HepG2 (cell line): Measurements from ENCODE around the gene HELZ2. TPM values are rescaled to one million over a fixed set of nuclear protein-coding genes. Genes with fewer than 3 reads are reported as not detected.

Source experiments
- ATRX ChIP-seq: sonication (generic); formaldehyde crosslinking; IDR thresholded peaks from 2 replicates; pipeline ENCODE4 v1.4.0; 2020; ENCODE audit warnings: missing genetic modification reagents, borderline replicate concordance
- CBX5 ChIP-seq: sonication (generic); formaldehyde crosslinking; IDR thresholded peaks from 2 replicates; pipeline ENCODE4 v1.4.0; 2020; ENCODE audit warnings: missing genetic modification reagents, borderline replicate concordance
- CC2D1A ChIP-seq: sonication (generic); formaldehyde crosslinking; IDR thresholded peaks from 2 replicates; pipeline ENCODE4 v1.8.1; 2023; ENCODE audit warnings: mild to moderate bottlenecking, missing genetic modification reagents
- ELF1 ChIP-seq: sonication (generic); formaldehyde crosslinking; IDR thresholded peaks from 2 replicates; pipeline ENCODE4 v1.4.0; 2020; ENCODE audit warnings: missing genetic modification reagents
- GZF1 ChIP-seq: sonication (generic); formaldehyde crosslinking; IDR thresholded peaks from 2 replicates; pipeline ENCODE4 v1.5.1; 2020; ENCODE audit warnings: mild to moderate bottlenecking, missing genetic modification reagents
- MAFF ChIP-seq: IDR thresholded peaks from 2 replicates; pipeline ENCODE4 v1.6.1; 2011; ENCODE audit warnings: low read depth, low read length, improper control_type of control experiment
- MNT ChIP-seq: fragments of 450-650 bp; IDR thresholded peaks from 2 replicates; pipeline ENCODE4 v1.6.1; 2016
- NONO ChIP-seq, 2 experiments: fragments of 450-650 bp in 1 of 2; sonication (generic) in 1 of 2; formaldehyde crosslinking in 1 of 2; IDR thresholded peaks in 1 of 2; conservative IDR thresholded peaks in 1 of 2; 2 replicates each; pipeline versions ENCODE4 v1.6.1 to v1.8.0; 2017 to 2022; ENCODE audit warnings: mild to moderate bottlenecking in 1 of 2, missing genetic modification reagents in 1 of 2, moderate library complexity in 1 of 2
- PAX8 ChIP-seq: sonication (generic); formaldehyde crosslinking; IDR thresholded peaks from 2 replicates; pipeline ENCODE4 v1.8.0; 2022; ENCODE audit warnings: mild to moderate bottlenecking, missing genetic modification reagents, borderline replicate concordance
- PBX3 ChIP-seq: sonication (generic); formaldehyde crosslinking; IDR thresholded peaks from 2 replicates; pipeline ENCODE4 v1.8.1; 2023; ENCODE audit warnings: missing genetic modification reagents, inconsistent platforms, borderline replicate concordance
- POLR2AphosphoS2 ChIP-seq: IDR thresholded peaks from 2 replicates; pipeline ENCODE4 v1.6.1; 2011; ENCODE audit warnings: low read depth, low read length, improper control_type of control experiment
- RAD51 ChIP-seq: fragments of 450-650 bp; IDR thresholded peaks from 2 replicates; pipeline ENCODE4 v1.6.1; 2016; ENCODE audit warnings: borderline replicate concordance
- SMAD3 ChIP-seq: sonication (generic); formaldehyde crosslinking; IDR thresholded peaks from 2 replicates; pipeline ENCODE4 v1.4.0; 2020; ENCODE audit warnings: missing genetic modification reagents
- THAP11 ChIP-seq: IDR thresholded peaks from 2 replicates; pipeline ENCODE4 v1.6.1; 2016; ENCODE audit warnings: missing biosample characterization, missing genetic modification reagents
- ZNF281 ChIP-seq: sonication (generic); formaldehyde crosslinking; IDR thresholded peaks from 2 replicates; pipeline ENCODE4 v1.4.0; 2020; ENCODE audit warnings: missing genetic modification reagents, borderline replicate concordance
- ZNF619 ChIP-seq: sonication (generic); formaldehyde crosslinking; IDR thresholded peaks from 2 replicates; pipeline ENCODE4 v1.4.0; 2020; ENCODE audit warnings: mild to moderate bottlenecking, missing genetic modification reagents
- ZNF713 ChIP-seq: sonication (generic); formaldehyde crosslinking; IDR thresholded peaks from 2 replicates; pipeline ENCODE4 v1.4.0; 2020; ENCODE audit warnings: mild to moderate bottlenecking, missing genetic modification reagents
- ZSCAN21 ChIP-seq: sonication (generic); formaldehyde crosslinking; IDR thresholded peaks from 2 replicates; pipeline ENCODE4 v1.8.0; 2022; ENCODE audit warnings: mild to moderate bottlenecking, missing genetic modification reagents, moderate library complexity, borderline replicate concordance
- polyA plus RNA-seq, 8 experiments: library from polyadenylated mRNA; depleted of rRNA in 3 of 8; stranded (reverse) in 7 of 8; unstranded in 1 of 8; fragments of >200 nt; fragmentation: Illumina TruSeq in 4 of 8; extraction: Trizol in 4 of 8; gene quantifications; 2 replicates each; pipeline versions ENCODE4 v1.2.1 to v1.2.3, GENCODE V29; 2011 to 2016; ENCODE audit warnings: low read depth in 4 of 8, missing spikeins in 1 of 8, mixed read lengths in 1 of 8; ENCODE audit not compliant: insufficient read depth in 1 of 8
- total RNA-seq, 5 experiments: library from RNA; depleted of rRNA; stranded (reverse); fragments of >200 nt; fragmentation: Illumina TruSeq; extraction: Trizol; gene quantifications; 2 replicates each; pipeline ENCODE4 v1.2.3, GENCODE V29; 2016; ENCODE audit warnings: low read depth in 1 of 5
- TF ChIP-seq, protein P1 (sequence below): sonication (generic); formaldehyde crosslinking; IDR thresholded peaks from 2 replicates; pipeline ENCODE4 v1.5.0; 2020; ENCODE audit warnings: missing genetic modification reagents, mild to moderate bottlenecking, borderline replicate concordance
- TF ChIP-seq, protein P2 (sequence below): sonication (generic); formaldehyde crosslinking; IDR thresholded peaks from 2 replicates; pipeline ENCODE4 v1.4.0; 2020; ENCODE audit warnings: mild to moderate bottlenecking, missing genetic modification reagents
- TF ChIP-seq, protein P3 (sequence below): IDR thresholded peaks from 2 replicates; pipeline ENCODE4 v1.6.1; 2016; ENCODE audit warnings: missing genetic modification reagents, missing compliant biosample characterization

HELZ2 gene
- total and polyA plus RNA-seq, 2 of the 13 experiments (the other 11 are each of a cell fraction or from before 2014, with no cell fraction given) = 9.6 to 10.1 TPM

DNA sequence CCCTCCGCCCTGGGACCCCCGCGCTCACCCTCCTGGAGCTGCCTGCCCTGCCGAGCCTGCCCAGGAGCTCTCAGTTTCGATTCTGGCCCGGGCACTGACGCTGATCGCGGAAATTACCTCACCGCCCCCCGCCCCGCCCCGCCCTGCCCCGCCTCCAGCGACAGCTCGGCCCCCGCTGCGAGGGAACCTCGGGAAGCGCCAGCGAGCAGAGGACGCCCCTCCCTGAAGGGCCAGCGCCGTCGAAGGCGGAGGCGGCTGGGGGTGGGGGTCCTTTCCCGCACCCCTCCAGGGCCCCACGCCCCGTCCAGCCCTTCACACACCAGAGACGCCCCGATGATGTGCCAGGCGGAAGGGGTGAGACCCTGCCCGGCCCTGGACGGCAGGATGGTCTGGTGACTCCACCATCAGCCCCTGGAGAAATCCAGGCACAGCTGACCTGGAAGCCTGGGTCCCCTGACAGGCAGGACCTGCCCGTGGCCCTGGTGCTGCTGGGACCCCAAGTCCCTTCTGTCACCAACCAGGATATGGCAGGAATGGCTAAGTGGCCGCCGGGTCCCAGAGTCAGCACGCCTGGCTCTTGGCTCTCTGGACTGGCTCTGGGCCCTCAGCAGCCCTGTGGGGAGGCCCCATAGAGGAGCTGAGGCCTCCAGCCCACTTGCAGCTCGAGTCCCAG lies at the start of gene HELZ2 (continued):
- TF ChIP-seq NONO (IDR thresholded peaks at IDR 0.05) (no peak), NONO (CRISPR knock-in tag; conservative IDR thresholded peaks at IDR 0.05) (no peak), GZF1 (no peak), MAFF (no peak), PAX8 (CRISPR knock-in tag) (0 out of 2 replicates have a peak, but pooled peaks have one; percentile 40), POLR2AphosphoS2 (no peak), THAP11 (CRISPR knock-in tag) (0 out of 2 replicates have a peak, but pooled peaks have one; percentile 45), ZNF281 (no peak), CC2D1A (CRISPR knock-in tag) (no peak), PBX3 (CRISPR knock-in tag) (0 out of 2 replicates have a peak, but pooled peaks have one; percentile 12), ZNF619 (CRISPR knock-in tag) (peak; percentile 64; the same call in 1 of the 2 replicates), CBX5 (CRISPR knock-in tag) (no peak), SMAD3 (CRISPR knock-in tag) (no peak), ZNF713 (CRISPR knock-in tag) (no peak), RAD51 (no peak), ATRX (no peak), MNT (no peak), ELF1 (CRISPR knock-in tag) (peak; percentile 48; the same call in 1 of the 2 replicates), ZSCAN21 (0 out of 2 replicates have a peak, but pooled peaks have one; percentile 24)
- TF ChIP-seq, protein P1, sequence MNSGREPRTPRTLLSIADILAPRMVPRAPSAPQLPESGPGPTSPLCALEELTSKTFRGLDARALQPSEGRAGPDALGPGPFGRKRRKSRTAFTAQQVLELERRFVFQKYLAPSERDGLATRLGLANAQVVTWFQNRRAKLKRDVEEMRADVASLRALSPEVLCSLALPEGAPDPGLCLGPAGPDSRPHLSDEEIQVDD (CRISPR knock-in tag) = peak; percentile 28; the same call in 1 of the 2 replicates
- TF ChIP-seq, protein P2, sequence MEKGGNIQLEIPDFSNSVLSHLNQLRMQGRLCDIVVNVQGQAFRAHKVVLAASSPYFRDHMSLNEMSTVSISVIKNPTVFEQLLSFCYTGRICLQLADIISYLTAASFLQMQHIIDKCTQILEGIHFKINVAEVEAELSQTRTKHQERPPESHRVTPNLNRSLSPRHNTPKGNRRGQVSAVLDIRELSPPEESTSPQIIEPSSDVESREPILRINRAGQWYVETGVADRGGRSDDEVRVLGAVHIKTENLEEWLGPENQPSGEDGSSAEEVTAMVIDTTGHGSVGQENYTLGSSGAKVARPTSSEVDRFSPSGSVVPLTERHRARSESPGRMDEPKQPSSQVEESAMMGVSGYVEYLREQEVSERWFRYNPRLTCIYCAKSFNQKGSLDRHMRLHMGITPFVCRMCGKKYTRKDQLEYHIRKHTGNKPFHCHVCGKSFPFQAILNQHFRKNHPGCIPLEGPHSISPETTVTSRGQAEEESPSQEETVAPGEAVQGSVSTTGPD (CRISPR knock-in tag) = no peak
- TF ChIP-seq, protein P3, sequence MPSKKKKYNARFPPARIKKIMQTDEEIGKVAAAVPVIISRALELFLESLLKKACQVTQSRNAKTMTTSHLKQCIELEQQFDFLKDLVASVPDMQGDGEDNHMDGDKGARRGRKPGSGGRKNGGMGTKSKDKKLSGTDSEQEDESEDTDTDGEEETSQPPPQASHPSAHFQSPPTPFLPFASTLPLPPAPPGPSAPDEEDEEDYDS (CRISPR knock-in tag) = 0 out of 2 replicates have a peak, but pooled peaks have one; percentile 19
